Measurements from ENCODE around the gene ZNRD2. TPM values are rescaled to one million over a fixed set of nuclear protein-coding genes. Genes with fewer than 3 reads are reported as not detected.

The ZNRD2 gene
- total RNA-seq, 1 experiment from 2014 or later: 31.7 TPM

GRCh38 chr11:65596520-65596919 is 26.2 kb downstream of the ZNRD2 start:
- Histone ChIP-seq H2AFZ (ENCODE audit: low read length) (no peak overlapping the region), H3K9ac (ENCODE audit: low read length) (no peak overlapping the region), H3K36me3 (ENCODE audit: insufficient read depth, low read length) (no peaks in the 10 kb centered on the region), H3K4me3 (ENCODE audit: low read length) (no peak overlapping the region), H3K9me3 (ENCODE audit: low read length) (no peaks in the 10 kb centered on the region), H3K27me3 (ENCODE audit: low read length) (no peaks in the 10 kb centered on the region), H3K27ac (ENCODE audit: low read length) (no peak overlapping the region), H4K20me1 (ENCODE audit: insufficient read depth, low read depth, low read length) (no peaks in the 10 kb centered on the region), H3K79me2 (ENCODE audit: low read length) (no peaks in the 10 kb centered on the region), H3K4me2 (ENCODE audit: low read depth, low read length, poor library complexity, severe bottlenecking) (no peak overlapping the region), H3K4me1 (ENCODE audit: low read length) (peaks cover 12% of the 10 kb centered on the region), H3K9me2 (replicated peaks; ENCODE audit: insufficient read depth, low read length) (no peaks in the 10 kb centered on the region)
- no peak for DNase-seq

GRCh38 chr11:65598258-65598699 is 28.0 kb downstream of the ZNRD2 start:
- H3K9ac ChIP-seq (ENCODE audit: low read length): no peak overlapping the region
- no peak overlapping the region for H3K4me3 ChIP-seq (ENCODE audit: low read length)
- no peak overlapping the region for H3K27ac ChIP-seq (ENCODE audit: low read length)
- no peak overlapping the region for H2AFZ ChIP-seq (ENCODE audit: low read length)
- no peak overlapping the region for H3K4me2 ChIP-seq (ENCODE audit: low read depth, low read length, poor library complexity, severe bottlenecking)
- H3K36me3 ChIP-seq (ENCODE audit: insufficient read depth, low read length): no peaks in the 10 kb centered on the region
- peaks cover 12% of the 10 kb centered on the region for H3K4me1 ChIP-seq (ENCODE audit: low read length)
- no peaks in the 10 kb centered on the region for H3K9me2 ChIP-seq (replicated peaks; ENCODE audit: insufficient read depth, low read length)
- H3K27me3 ChIP-seq (ENCODE audit: low read length): no peaks in the 10 kb centered on the region
- DNase-seq: no peak
- no peaks in the 10 kb centered on the region for H4K20me1 ChIP-seq (ENCODE audit: insufficient read depth, low read depth, low read length)
- H3K79me2 ChIP-seq (ENCODE audit: low read length): no peaks in the 10 kb centered on the region
- no peaks in the 10 kb centered on the region for H3K9me3 ChIP-seq (ENCODE audit: low read length)

- Histone ChIP-seq H3K9ac (ENCODE audit: low read length) (no peak overlapping the region), H3K9me2 (replicated peaks; ENCODE audit: insufficient read depth, low read length) (no peaks in the 10 kb centered on the region), H4K20me1 (ENCODE audit: insufficient read depth, low read depth, low read length) (no peaks in the 10 kb centered on the region), H3K79me2 (ENCODE audit: low read length) (no peaks in the 10 kb centered on the region), H3K27ac (ENCODE audit: low read length) (no peak overlapping the region), H3K27me3 (ENCODE audit: low read length) (no peaks in the 10 kb centered on the region), H3K9me3 (ENCODE audit: low read length) (no peaks in the 10 kb centered on the region), H3K36me3 (ENCODE audit: insufficient read depth, low read length) (no peaks in the 10 kb centered on the region), H3K4me1 (ENCODE audit: low read length) (peaks cover 12% of the 10 kb centered on the region), H3K4me2 (ENCODE audit: low read depth, low read length, poor library complexity, severe bottlenecking) (no peak overlapping the region), H2AFZ (ENCODE audit: low read length) (no peak overlapping the region), H3K4me3 (ENCODE audit: low read length) (no peak overlapping the region)
- DNase-seq: no peak
Measured at GRCh38 chr11:65599216-65599954, 29.1 kb downstream of the ZNRD2 start.

GRCh38 chr11:65599955-65600246 is 29.6 kb downstream of the ZNRD2 start:
- Histone ChIP-seq H3K4me2 (ENCODE audit: low read depth, low read length, poor library complexity, severe bottlenecking) (no peak overlapping the region), H3K4me1 (ENCODE audit: low read length) (peaks cover 12% of the 10 kb centered on the region)

GRCh38 chr11:65604258-65604657 is 34.0 kb downstream of the ZNRD2 start:
- peaks cover 15% of the 10 kb centered on the region for H3K36me3 ChIP-seq (ENCODE audit: insufficient read depth, low read length)
- no peak overlapping the region for H3K27ac ChIP-seq (ENCODE audit: low read length)
- H3K4me1 ChIP-seq (ENCODE audit: low read length): no peaks in the 10 kb centered on the region
- H2AFZ ChIP-seq (ENCODE audit: low read length): no peak overlapping the region
- H4K20me1 ChIP-seq (ENCODE audit: insufficient read depth, low read depth, low read length): no peaks in the 10 kb centered on the region
- DNase-seq: no peak
- no peak overlapping the region for H3K9ac ChIP-seq (ENCODE audit: low read length)
- H3K27me3 ChIP-seq (ENCODE audit: low read length): no peaks in the 10 kb centered on the region
- no peaks in the 10 kb centered on the region for H3K79me2 ChIP-seq (ENCODE audit: low read length)
- no peak overlapping the region for H3K4me3 ChIP-seq (ENCODE audit: low read length)
- no peaks in the 10 kb centered on the region for H3K9me3 ChIP-seq (ENCODE audit: low read length)
- H3K4me2 ChIP-seq (ENCODE audit: low read depth, low read length, poor library complexity, severe bottlenecking): no peak overlapping the region
- no peaks in the 10 kb centered on the region for H3K9me2 ChIP-seq (replicated peaks; ENCODE audit: insufficient read depth, low read length)

More at GRCh38 chr11:65599955-65600246, 29.6 kb downstream of the ZNRD2 start:
- Histone ChIP-seq H3K4me3 (ENCODE audit: low read length) (no peak overlapping the region), H3K9me2 (replicated peaks; ENCODE audit: insufficient read depth, low read length) (no peaks in the 10 kb centered on the region), H4K20me1 (ENCODE audit: insufficient read depth, low read depth, low read length) (no peaks in the 10 kb centered on the region), H2AFZ (ENCODE audit: low read length) (no peak overlapping the region), H3K9me3 (ENCODE audit: low read length) (no peaks in the 10 kb centered on the region), H3K36me3 (ENCODE audit: insufficient read depth, low read length) (no peaks in the 10 kb centered on the region), H3K27me3 (ENCODE audit: low read length) (no peaks in the 10 kb centered on the region), H3K27ac (ENCODE audit: low read length) (no peak overlapping the region), H3K79me2 (ENCODE audit: low read length) (no peaks in the 10 kb centered on the region), H3K9ac (ENCODE audit: low read length) (no peak overlapping the region)
- no peak for DNase-seq

- Histone ChIP-seq H3K27me3 (ENCODE audit: low read length) (no peaks in the 10 kb centered on the region), H3K9me3 (ENCODE audit: low read length) (no peaks in the 10 kb centered on the region), H3K4me1 (ENCODE audit: low read length) (peaks cover 10% of the 10 kb centered on the region), H3K4me3 (ENCODE audit: low read length) (no peak overlapping the region), H3K27ac (ENCODE audit: low read length) (no peak overlapping the region), H3K4me2 (ENCODE audit: low read depth, low read length, poor library complexity, severe bottlenecking) (no peak overlapping the region), H3K36me3 (ENCODE audit: insufficient read depth, low read length) (peaks cover 15% of the 10 kb centered on the region), H3K79me2 (ENCODE audit: low read length) (peaks cover 8% of the 10 kb centered on the region), H3K9ac (ENCODE audit: low read length) (no peak overlapping the region), H4K20me1 (ENCODE audit: insufficient read depth, low read depth, low read length) (no peaks in the 10 kb centered on the region), H2AFZ (ENCODE audit: low read length) (no peak overlapping the region), H3K9me2 (replicated peaks; ENCODE audit: insufficient read depth, low read length) (no peaks in the 10 kb centered on the region)
- peak; percentile 87 for DNase-seq
Measured at GRCh38 chr11:65606876-65607613, 36.8 kb downstream of the ZNRD2 start.

GRCh38 chr11:65607614-65608426 is 37.5 kb downstream of the ZNRD2 start:
- Histone ChIP-seq H2AFZ (ENCODE audit: low read length) (no peak overlapping the region), H3K4me1 (ENCODE audit: low read length) (peaks cover 18% of the 10 kb centered on the region), H4K20me1 (ENCODE audit: insufficient read depth, low read depth, low read length) (no peaks in the 10 kb centered on the region), H3K79me2 (ENCODE audit: low read length) (peaks cover 15% of the 10 kb centered on the region), H3K9me3 (ENCODE audit: low read length) (no peaks in the 10 kb centered on the region), H3K9me2 (replicated peaks; ENCODE audit: insufficient read depth, low read length) (no peaks in the 10 kb centered on the region), H3K27ac (ENCODE audit: low read length) (no peak overlapping the region), H3K27me3 (ENCODE audit: low read length) (no peaks in the 10 kb centered on the region), H3K4me2 (ENCODE audit: low read depth, low read length, poor library complexity, severe bottlenecking) (no peak overlapping the region), H3K9ac (ENCODE audit: low read length) (no peak overlapping the region), H3K36me3 (ENCODE audit: insufficient read depth, low read length) (peaks cover 15% of the 10 kb centered on the region), H3K4me3 (ENCODE audit: low read length) (no peak overlapping the region)
- DNase-seq: no peak

- Histone ChIP-seq H4K20me1 (ENCODE audit: insufficient read depth, low read depth, low read length) (no peaks in the 10 kb centered on the region), H3K9me2 (replicated peaks; ENCODE audit: insufficient read depth, low read length) (no peaks in the 10 kb centered on the region), H3K36me3 (ENCODE audit: insufficient read depth, low read length) (peaks cover 15% of the 10 kb centered on the region), H2AFZ (ENCODE audit: low read length) (no peak overlapping the region), H3K4me1 (ENCODE audit: low read length) (peaks cover 24% of the 10 kb centered on the region), H3K9ac (ENCODE audit: low read length) (no peak overlapping the region), H3K79me2 (ENCODE audit: low read length) (peaks cover 29% of the 10 kb centered on the region), H3K4me3 (ENCODE audit: low read length) (no peak overlapping the region), H3K9me3 (ENCODE audit: low read length) (no peaks in the 10 kb centered on the region), H3K27me3 (ENCODE audit: low read length) (no peaks in the 10 kb centered on the region), H3K4me2 (ENCODE audit: low read depth, low read length, poor library complexity, severe bottlenecking) (no peak overlapping the region), H3K27ac (ENCODE audit: low read length) (no peak overlapping the region)
- no peak for DNase-seq
Measured at GRCh38 chr11:65609229-65609628, 39.0 kb downstream of the ZNRD2 start.

Data from Karpas-422 (cell line).